ENCODE measurements around the gene NRL. TPM values are rescaled to one million over a fixed set of nuclear protein-coding genes. Genes with fewer than 3 reads are reported as not detected.

Gene NRL
- total RNA-seq, 1 donor from 2014 or later = 2.3 TPM

- DNase-seq (ENCODE audit: low spot score, unreplicated experiment) = no peak
- Mint-ChIP-seq H3K27me3 (no peaks in the 10 kb centered on the region), H3K27ac (peak overlapping the region; percentile 97), H3K36me3 (ENCODE audit: insufficient read depth) (peaks cover 27% of the 10 kb centered on the region), H3K9me3 (ENCODE audit: low read depth) (no peaks in the 10 kb centered on the region), H3K4me1 (ENCODE audit: low read depth) (peaks cover 16% of the 10 kb centered on the region), H3K4me3 (ENCODE audit: low read depth) (no peak overlapping the region)
- TF ChIP-seq CTCF (IDR thresholded peaks at IDR 0.05; ENCODE audit: unreplicated experiment) = no peak
Observed at GRCh38 chr14:24159777-24160498, 45.2 kb upstream of the NRL start.

- TF ChIP-seq CTCF (IDR thresholded peaks at IDR 0.05; ENCODE audit: unreplicated experiment) = no peak
- H3K27ac Mint-ChIP-seq = no peak overlapping the region
- H3K9me3 Mint-ChIP-seq (ENCODE audit: low read depth) = no peaks in the 10 kb centered on the region
- H3K27me3 Mint-ChIP-seq = no peaks in the 10 kb centered on the region
- peaks cover 21% of the 10 kb centered on the region for H3K36me3 Mint-ChIP-seq (ENCODE audit: insufficient read depth)
- no peak overlapping the region for H3K4me3 Mint-ChIP-seq (ENCODE audit: low read depth)
- DNase-seq (ENCODE audit: low spot score, unreplicated experiment) = no peak
- H3K4me1 Mint-ChIP-seq (ENCODE audit: low read depth) = peaks cover 14% of the 10 kb centered on the region
Observed at GRCh38 chr14:24157331-24157730, 42.6 kb upstream of the NRL start.

GRCh38 chr14:24156840-24157239 lies 42.1 kb upstream of the NRL start:
- DNase-seq (ENCODE audit: low spot score, unreplicated experiment) = no peak
- Mint-ChIP-seq H3K36me3 (ENCODE audit: insufficient read depth) (peaks cover 22% of the 10 kb centered on the region), H3K9me3 (ENCODE audit: low read depth) (no peaks in the 10 kb centered on the region), H3K27me3 (no peaks in the 10 kb centered on the region), H3K4me1 (ENCODE audit: low read depth) (peaks cover 10% of the 10 kb centered on the region), H3K4me3 (ENCODE audit: low read depth) (no peak overlapping the region), H3K27ac (no peak overlapping the region)
- no peak for TF ChIP-seq CTCF (IDR thresholded peaks at IDR 0.05; ENCODE audit: unreplicated experiment)

GRCh38 chr14:24155100-24155499 lies 40.4 kb upstream of the NRL start:
- Mint-ChIP-seq H3K36me3 (ENCODE audit: insufficient read depth) (peaks cover 22% of the 10 kb centered on the region), H3K4me3 (ENCODE audit: low read depth) (no peak overlapping the region), H3K27me3 (no peaks in the 10 kb centered on the region), H3K27ac (no peak overlapping the region), H3K4me1 (ENCODE audit: low read depth) (no peaks in the 10 kb centered on the region), H3K9me3 (ENCODE audit: low read depth) (no peaks in the 10 kb centered on the region)
- TF ChIP-seq CTCF (IDR thresholded peaks at IDR 0.05; ENCODE audit: unreplicated experiment) = no peak
- no peak for DNase-seq (ENCODE audit: low spot score, unreplicated experiment)

- peaks cover 15% of the 10 kb centered on the region for H3K36me3 Mint-ChIP-seq (ENCODE audit: insufficient read depth)
- no peaks in the 10 kb centered on the region for H3K27me3 Mint-ChIP-seq
- H3K4me3 Mint-ChIP-seq (ENCODE audit: low read depth) = no peak overlapping the region
- DNase-seq (ENCODE audit: low spot score, unreplicated experiment) = no peak
- peaks cover 7% of the 10 kb centered on the region for H3K4me1 Mint-ChIP-seq (ENCODE audit: low read depth)
- no peak for TF ChIP-seq CTCF (IDR thresholded peaks at IDR 0.05; ENCODE audit: unreplicated experiment)
- no peaks in the 10 kb centered on the region for H3K9me3 Mint-ChIP-seq (ENCODE audit: low read depth)
- no peak overlapping the region for H3K27ac Mint-ChIP-seq
Observed at GRCh38 chr14:24151404-24152080, 36.8 kb upstream of the NRL start.
